Fibroblast of skin of scalp (primary cell): ENCODE data around the gene SNX3. TPM values are rescaled to one million over a fixed set of nuclear protein-coding genes. Genes with fewer than 3 reads are reported as not detected.
"Not testable (repeated sequence)": the region's sequence is repeated elsewhere in the genome, so short reads cannot be mapped to it uniquely, and the experiment has no call there.

Experiments used
- DNase-seq: peaks from one replicate; pipeline ENCODE4 v3.0.0-alpha.2; 2013
- polyA plus RNA-seq, 2 experiments: library from polyadenylated mRNA; unstranded; fragments of 120-200 nt; gene quantifications; one replicate each; pipeline ENCODE4 v1.2.1, GENCODE V29; 2013; ENCODE audit not compliant: insufficient read length in 2 of 2

Gene SNX3
- polyA plus RNA-seq (2013, experiment 1 of 2; ENCODE audit: insufficient read length): 233 TPM
- 235 TPM for polyA plus RNA-seq (2013, experiment 2 of 2; ENCODE audit: insufficient read length)

DNA sequence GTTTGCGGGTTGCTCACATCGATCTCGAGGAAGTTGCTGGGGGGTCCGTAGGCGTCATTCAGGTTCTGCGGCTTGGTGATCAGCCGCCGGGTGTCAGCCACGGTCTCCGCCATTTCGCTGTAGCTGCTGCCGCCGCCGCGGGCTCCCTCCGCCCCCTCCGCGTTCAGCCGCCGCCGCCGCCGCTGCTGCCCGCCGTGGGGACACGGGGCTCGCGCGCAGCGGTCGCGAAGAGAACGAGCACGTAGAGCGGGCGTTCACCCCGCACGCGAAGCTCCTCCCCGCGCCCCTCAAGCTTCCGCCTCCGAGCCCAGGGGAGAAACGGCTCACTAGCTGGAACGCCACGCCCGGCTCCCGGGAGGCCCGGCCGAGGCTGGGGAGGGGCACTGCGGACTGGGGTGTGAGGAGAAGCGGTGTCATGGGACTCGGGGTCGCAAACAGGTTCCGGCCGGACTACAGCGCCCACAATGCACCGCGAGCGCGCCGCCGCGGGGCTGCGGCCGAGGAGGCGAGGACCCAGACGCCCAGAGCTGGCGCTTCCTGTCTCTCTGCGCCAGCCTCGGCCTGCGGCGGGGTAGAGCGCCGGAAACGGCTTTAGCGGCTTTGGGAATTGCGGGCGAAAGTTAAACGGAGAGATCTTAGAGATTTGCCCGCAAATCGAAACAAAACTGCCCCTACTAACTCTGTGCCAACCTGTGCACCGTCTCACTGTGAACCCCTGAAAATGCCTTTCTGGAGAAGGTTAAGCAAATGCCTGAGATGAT, at the start of gene SNX3:
Gene SNX3 (minus strand): TSS at position 232 of the 761 bp plus-strand sequence. CDS start 119 bp downstream, at position 113.
- DNase-seq: peak; percentile 97

DNA sequence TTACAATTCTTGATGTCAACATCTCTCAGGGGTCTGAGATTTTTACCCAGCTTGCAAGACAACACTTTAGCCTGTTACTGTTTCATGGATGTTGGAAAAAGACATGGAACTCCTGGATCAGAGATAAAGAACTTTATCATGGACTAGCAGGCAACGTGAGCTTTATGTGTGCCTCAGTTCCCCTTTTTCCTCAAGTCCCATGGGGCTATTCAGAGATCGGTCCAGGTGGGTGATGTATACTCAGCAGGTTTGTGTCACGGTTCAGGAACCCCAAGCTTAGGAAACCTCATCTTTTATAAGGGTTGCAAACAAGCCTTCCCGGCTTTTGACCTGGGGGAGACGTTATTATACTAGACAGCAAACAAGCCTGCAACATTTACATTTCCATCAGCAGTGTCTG, 49.0 kb upstream of the SNX3 start:
- no peak for DNase-seq

DNA sequence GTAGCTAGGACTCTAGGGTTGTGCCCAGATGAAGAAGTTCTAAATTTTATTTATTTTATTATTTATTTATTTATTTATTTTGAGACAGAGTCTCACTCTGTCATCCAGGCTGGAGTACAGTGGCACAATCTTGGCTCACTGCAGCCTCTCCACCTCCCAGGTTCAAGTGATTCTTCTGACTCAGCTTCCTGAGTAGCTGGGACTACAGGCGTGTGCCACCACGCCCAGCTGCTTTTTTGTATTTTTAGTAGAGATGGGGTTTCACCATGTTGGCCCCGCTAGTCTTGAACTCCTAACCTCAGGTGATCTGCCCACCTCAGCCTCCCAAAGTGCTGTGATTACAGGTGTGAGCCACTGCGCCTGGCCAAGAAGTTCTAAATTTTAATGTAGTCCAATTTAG, 47.8 kb upstream of the SNX3 start:
- not testable (repeated sequence) for DNase-seq

DNA sequence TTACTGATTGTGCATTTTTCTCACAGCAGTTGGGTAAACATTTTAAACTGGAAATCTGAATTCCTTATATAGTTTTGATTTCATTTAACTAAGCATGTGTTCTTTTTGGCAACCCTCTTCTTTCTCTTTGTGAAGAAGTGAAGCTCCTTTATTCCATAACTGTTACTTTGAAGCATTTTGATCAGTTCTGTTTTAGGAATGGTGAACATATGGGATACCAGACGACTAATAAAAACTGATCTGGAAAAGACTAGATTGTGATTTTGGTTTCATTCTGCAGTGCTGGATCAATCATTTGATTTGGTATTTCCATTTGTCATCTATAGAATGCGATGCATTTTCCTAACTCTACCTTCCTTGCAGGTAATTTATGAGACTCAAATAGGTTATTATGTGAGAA, 43.8 kb upstream of the SNX3 start:
- no peak for DNase-seq

DNA sequence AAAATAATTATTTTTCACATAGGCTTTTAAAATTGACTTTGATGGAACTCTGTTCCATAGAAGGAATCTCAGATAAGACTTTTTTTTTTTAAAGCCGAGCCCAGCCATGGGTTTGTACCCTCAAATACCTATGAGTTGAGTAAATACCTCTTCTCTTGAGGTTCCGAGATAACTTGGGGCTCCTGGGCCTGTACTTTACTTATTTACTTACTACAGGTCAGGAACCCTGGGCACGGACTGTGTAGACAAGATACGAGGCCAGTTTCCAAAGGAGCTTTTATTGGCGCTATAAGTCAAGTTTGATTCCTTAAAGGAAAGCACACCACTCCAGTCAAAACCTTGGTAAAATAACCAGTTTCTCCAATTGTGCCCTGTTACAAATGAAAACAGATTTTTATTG, 41.5 kb upstream of the SNX3 start:
- DNase-seq: no peak

DNA sequence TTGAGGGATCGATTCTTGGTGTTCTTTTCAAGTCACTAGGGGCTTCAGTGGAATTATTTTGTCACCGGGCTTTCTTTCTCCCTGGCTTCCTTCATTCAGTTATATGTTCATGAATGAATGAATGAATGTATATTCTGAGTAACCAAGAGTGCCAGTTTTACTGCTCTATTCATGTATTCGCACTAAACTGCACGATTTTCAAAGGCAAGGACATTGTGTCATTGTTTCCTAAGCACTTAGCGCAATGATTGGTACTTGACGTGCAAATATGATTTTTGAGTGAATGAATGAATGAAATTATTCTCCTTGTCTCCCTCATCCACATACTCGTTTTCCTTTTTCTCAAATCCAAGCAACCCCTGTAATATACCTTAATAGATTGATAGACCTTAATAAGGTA, 34.8 kb upstream of the SNX3 start:
- DNase-seq: no peak

DNA sequence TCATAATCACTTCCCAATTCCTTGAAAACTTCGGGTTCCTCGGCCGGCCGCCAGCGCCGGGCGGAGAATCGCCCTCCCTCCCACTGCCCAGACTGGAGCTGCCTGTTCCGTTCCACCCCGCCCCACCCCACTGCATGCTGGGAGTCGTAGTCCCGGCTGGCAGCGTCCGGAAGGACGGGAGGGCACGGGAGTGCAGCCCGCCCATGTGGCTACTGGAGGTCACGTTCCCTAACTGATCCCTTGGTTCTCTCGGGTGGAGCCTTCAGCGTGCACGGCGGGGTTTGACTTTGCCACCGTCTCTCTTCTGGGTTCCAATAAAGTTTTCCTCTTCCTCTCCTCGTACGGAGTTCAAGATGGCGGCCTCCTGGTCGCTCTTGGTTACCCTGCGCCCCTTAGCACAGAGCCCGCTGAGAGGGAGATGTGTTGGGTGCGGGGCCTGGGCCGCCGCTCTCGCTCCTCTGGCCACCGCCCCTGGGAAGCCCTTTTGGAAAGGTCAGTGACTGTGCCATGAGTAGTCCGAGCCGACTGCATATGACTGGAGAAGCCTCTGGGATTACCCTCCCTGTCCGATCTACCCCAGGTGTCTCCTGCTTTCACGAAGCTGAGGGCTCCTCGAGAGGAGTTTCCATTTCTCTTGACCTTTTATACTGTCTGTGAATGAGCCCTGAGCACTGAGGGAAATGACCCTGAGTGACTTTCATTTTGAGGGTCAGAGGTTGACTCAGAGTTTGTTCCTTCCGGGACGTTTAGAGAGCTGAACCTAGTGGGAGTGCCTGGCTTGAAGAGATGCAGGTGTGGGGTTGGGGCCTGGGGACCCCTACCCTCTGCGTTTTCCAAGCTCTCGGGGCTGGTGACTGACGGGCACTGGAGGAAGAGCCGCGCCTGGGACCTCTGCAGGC, 34.1 kb upstream of the SNX3 start, which contains the start of gene AFG1L:
Gene AFG1L (plus strand): TSS at position 328 of the 899 bp plus-strand sequence. CDS start 26 bp downstream, at position 354.
- peak; percentile 91 for DNase-seq

DNA sequence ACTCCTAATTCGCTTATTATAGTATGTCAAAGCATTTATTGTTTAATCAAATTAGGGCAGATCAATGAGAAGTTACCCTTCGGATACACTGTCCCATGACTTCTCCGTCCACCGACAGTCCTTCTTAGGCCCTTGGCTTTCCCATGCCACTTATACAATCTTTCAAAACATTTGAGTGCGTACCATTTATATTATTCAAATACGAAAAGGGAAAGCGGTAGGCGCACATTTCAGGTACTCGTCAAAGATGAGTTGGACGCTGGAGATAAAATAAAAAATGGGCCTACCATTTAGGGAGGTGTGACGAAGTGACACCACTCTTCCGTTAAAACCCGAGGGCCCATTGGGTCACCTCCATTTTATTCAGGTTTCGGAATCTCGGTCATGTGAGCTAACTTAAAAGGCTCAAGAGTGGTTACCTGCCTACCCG, 33.5 kb upstream of the SNX3 start:
- no peak for DNase-seq

DNA sequence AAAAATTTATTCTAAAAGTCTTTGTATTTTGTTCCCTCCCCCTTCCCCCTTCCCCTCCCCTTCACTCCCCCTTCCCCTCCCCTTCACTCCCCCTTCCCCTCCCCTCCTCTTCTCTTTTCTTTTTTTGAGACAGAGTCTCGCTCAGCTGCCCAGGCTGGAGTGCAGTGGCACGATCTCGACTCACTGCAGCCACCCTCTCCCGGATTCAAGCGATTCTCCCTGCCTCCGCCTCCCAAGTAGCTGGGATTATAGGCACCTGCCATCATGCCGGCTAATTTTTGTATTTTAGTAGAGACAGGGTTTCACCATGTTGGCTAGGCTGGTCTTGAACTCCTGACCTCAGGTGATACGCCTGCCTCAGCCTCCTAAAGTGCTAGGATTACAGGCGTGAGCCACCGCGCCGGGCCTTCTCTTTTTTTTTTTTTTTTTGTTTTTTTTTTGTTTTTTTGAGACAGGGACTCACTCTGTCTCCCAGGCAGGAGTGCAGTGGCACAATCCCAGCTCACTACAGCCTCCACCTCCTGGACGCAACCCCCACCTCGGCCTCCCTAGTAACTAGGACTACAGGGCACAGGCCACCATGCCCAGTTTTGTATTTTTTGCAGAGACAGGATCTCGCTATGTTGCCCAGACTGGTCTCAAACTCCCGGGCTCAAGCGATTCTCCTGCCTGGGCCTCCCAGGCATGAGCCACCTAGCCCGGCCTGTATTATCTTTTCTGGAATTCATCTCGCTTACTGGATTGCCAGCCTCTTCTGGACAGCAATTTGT, 32.9 kb upstream of the SNX3 start:
- DNase-seq: no peak

DNA sequence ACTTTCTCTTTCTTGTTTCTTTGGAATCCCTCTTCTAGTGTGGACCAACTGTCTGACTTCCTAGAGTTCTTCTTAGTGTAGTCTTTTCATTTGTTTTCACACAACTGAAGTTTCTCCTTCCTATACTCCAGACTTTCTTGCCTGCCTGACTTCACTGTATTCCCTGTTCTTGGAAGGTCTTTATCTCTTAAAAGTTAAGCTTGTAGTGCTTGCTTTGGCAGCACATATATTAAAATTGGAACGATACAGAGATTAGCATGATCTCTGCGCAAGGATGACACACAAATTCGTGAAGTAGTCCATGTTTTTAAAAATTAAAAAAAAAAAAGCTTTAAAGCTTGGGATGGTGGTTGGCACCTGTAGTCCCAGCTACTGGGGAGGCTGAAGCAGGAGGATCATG, 31.7 kb upstream of the SNX3 start:
- not testable (repeated sequence) for DNase-seq

DNA sequence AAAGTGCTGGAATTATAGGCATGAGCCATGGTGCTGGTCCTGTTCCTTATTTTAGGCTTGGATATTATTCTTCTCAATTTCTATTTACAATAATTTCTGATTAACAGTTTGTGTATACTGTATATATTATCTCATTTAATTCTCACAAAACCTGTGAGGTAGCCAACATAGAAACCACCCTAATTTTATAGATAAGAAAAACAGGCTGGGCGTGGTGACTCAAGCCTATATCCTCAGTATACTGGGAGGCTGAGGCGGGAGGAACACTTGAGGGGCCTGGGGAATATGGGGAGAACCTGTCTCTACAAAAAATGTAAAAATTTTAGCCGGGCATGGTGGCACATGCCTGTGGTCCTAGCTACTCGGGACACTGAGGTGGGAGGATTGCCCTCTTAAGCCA, 30.3 kb upstream of the SNX3 start:
- DNase-seq: no peak

DNA sequence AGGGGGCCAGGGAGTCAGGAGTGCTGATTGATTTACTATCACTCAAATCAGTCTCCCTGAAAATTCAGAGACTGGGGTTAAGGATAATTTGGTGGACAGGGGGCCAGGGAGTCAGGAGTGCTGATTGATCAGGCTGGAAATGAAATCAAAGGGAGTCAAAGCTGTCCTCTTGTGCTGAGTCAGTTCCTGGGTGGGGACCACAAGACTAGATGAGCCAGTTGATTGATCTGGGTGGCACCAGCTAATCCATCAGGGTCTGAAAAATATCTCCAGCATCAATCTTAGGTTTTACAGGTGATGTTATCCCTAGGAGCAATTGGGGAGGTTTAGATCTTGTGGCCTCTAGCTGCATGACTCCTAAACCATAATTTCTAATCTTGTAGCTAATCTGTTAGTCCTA, 27.9 kb upstream of the SNX3 start:
- DNase-seq: no peak

DNA sequence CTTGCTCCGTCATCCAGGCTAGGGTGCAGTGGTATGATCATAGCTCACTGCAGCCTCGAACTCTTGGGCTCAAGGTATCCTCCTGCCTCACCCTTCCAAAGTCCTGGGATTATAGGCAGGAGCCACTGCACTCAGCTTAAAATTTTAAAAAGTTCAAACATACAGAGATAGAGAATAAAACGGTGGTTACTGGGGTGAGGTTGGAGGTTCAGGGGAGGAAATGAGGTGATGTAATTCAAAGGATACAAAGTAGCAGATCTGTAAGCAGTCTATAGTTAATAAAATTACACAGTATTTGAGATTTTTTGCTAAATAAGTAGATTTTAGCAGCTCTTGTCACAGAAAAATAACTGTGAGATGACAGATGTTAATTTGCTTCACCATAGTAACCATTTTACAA, 26.5 kb upstream of the SNX3 start:
- no peak for DNase-seq

DNA sequence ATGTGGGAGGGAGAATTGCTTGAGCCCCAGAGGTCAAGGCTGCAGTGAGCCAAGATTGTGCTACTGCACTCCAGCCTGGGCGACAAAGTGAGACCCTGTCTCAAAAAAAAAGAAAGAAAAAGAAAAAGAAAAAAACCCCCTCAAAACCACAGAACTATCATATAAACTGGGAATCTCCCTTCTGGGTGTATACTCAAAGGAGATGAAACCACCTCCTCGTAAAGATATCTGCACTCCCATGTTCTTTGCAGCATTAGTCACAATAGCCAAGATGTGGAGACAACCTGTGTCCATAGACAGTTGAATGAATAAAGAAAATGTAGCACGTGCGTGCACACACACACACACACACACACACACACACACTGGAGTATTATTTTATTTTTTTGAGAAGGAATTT, 25.5 kb upstream of the SNX3 start:
- no peak for DNase-seq

DNA sequence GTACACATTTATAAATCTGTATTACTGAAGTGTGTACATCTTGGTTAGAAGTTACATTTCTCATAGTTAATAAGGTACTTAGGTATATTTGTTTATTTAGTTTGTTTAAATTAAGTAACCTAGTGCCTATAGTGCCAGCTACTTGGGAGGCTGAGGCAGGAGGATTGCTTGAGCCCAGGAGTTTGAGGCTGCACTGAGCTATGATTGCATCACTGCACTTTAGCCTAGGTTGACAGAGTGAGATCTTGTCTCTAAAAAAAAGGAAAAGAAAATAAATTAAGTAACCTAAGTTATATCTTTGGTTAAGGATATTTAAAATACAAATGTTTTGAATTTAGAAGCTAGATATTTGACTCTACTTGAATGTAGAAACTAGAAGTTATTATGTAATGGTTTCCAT, 24.5 kb upstream of the SNX3 start:
- no peak for DNase-seq

DNA sequence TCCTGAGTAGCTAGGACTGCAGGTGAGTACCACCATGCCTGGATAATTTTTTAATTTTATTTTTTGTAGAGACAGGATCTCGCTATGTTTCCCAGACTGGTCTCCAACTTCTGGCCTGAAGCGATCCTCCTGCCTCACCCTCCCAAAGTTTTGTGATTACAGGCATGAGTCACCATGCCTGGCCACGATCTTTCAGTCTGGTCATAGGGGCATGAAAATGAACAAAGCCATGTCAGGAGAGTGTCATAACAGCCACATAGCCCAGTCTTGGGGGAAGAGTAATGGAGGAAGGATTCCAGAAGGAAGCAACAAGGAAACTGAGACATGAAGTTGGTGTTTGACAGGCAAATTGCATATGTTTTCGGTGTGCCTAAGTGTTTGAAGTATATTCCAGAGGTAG, 17.0 kb upstream of the SNX3 start:
- DNase-seq: no peak

DNA sequence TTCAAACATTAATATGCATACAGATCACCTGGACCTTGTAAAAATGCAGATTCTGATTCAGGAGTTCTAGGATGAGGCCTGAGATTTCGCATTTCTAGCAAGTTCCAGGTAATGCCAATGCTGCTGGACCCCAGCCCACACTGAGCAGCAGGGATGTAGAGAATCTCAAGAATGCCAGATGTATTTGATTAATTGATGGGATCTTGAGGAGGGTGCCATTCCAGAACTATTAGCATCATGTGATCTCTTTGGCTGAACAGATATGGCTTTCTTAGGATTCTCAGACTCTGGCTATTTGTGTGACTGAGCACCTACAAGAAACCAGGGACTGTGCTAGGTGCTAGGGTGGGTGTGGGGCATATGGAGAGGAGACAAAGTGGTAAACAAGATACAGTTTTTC, 16.5 kb upstream of the SNX3 start:
- peak; percentile 9 for DNase-seq

DNA sequence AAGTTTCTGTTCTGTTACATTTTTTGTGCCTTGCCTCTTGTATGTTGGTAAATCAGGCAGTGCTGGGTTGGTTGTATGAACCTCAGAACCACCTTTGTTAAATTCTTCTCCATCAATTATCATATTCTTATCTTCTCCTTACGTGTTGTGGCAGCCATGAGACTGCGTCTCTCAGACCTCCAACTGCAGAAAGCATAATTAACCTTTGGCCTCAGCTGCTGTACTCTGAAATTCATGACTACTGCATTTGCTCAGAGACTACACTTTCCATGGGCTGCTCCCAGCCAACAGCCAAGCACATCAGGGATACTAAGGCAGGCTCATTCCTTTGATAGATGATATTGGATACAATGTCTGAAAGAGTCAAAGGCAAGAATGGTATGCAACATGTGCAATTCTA, 15.1 kb upstream of the SNX3 start:
- DNase-seq: no peak

DNA sequence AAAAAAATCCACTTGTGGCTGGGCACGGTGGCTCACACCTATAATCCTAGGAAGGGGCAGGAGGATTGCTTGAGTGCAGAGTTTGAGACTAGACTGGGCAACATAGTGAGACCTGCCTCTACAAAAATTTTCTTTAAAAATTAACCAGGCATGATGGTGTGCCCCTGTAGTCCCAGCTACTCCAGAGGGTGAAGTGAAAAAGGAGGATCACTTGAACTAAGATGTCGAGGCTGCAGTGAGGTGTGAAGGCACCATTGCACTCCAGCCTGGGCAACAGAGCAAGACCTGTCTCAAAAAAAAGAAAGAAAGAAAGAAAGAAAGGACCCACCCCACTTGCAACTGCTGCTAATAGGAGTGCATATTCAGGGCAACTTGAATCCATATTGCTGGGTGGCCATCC, 13.7 kb upstream of the SNX3 start:
- no peak for DNase-seq

DNA sequence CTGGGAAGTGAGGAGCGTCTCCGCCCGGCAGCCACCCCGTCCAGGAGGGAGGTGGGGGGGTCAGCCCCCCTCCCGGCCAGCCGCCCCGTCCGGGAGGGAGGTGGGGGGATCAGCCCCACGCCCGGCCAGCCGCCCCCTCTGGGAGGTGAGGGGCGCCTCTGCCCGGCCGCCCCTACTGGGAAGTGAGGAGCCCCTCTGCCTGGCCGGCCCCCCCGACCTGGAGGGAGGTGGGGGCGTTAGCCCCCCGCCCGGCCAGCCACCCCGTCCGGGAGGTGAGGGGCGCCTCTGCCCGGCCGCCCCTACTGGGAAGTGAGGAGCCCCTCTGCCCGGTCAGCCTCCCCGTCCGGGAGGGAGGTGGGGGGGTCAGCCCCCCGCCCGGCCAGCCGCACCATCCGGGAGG, 9.1 kb upstream of the SNX3 start:
- DNase-seq: not testable (repeated sequence)

DNA sequence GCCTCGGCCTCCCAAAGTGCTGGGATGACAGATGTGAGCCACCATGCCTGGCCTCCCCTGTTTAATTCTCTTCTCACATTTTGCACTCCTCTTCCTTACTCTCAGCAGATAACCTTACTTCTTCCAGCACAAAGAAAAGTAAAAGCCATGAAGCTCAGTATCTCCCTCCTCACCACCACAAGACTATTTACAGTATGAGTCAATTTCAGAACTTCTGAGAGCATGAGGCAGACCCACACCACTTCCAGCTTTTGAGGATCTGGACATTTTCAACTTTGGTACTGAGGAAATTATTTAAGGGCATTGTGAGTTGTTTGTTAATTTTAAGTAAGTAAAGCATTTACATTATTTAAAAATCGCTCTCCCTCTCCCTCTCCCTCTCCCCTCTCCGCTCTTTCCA, 8.0 kb upstream of the SNX3 start:
- no peak for DNase-seq

DNA sequence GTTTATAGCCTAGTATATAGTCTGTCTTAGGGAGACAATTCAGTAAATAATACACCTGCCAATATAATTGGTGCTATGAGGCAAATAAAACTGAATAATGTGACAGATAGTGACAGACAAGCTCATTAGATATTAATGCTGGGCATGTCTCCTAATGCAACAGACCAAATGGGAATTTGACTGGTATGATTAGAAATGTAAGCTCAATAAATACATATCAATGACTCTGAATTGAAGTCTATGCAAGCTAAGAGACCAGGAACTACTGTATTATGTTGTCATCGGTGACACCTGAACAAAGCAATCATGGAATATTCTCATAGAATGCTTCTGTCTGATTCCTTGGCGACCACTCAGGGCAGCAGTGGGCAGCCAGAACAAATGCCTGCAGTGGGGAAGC, 2.5 kb upstream of the SNX3 start:
- no peak for DNase-seq
